ENCODE measurements around the gene KCNMB1. TPM values are rescaled to one million over a fixed set of nuclear protein-coding genes. Genes with fewer than 3 reads are reported as not detected.

Gene KCNMB1
- total RNA-seq, 2 experiments from 2014 or later, result not detected

- Mint-ChIP-seq H3K27me3 (peaks cover 2% of the 10 kb centered on the region), H3K9me3 (no peaks in the 10 kb centered on the region), H3K36me3 (ENCODE audit: low read depth) (no peaks in the 10 kb centered on the region), H3K4me3 (no peak overlapping the region), H3K27ac (no peak overlapping the region), H3K4me1 (peaks cover 2% of the 10 kb centered on the region)
- CTCF ChIA-PET, result no interaction called here
- POLR2A ChIA-PET, result no interaction called here
- DNase-seq, result no peak
Measured at GRCh38 chr5:170363671-170364070, 25.5 kb downstream of the KCNMB1 start.

GRCh38 chr5:170362656-170363055 lies 26.5 kb downstream of the KCNMB1 start:
- Mint-ChIP-seq H3K36me3 (ENCODE audit: low read depth) (no peaks in the 10 kb centered on the region), H3K4me3 (no peak overlapping the region), H3K27me3 (no peaks in the 10 kb centered on the region), H3K9me3 (no peaks in the 10 kb centered on the region), H3K4me1 (peaks cover 2% of the 10 kb centered on the region), H3K27ac (no peak overlapping the region)
- CTCF ChIA-PET, result interaction anchor here (1.1 kb wide), 1 partner anchor 24 kb away, joined by 3 read pairs; no protein-coding TSS in a partner anchor
- DNase-seq, result no peak
- POLR2A ChIA-PET, result no interaction called here

- CTCF ChIA-PET, result interaction anchor here (1.0 to 1.1 kb wide), 3 partner anchors 8 to 23 kb away, joined by 3 to 9 read pairs (median 3); no protein-coding TSS in a partner anchor
- no peak for DNase-seq
- Mint-ChIP-seq H3K27ac (no peak overlapping the region), H3K9me3 (no peaks in the 10 kb centered on the region), H3K4me3 (no peak overlapping the region), H3K4me1 (peaks cover 2% of the 10 kb centered on the region), H3K36me3 (ENCODE audit: low read depth) (no peaks in the 10 kb centered on the region), H3K27me3 (no peaks in the 10 kb centered on the region)
- POLR2A ChIA-PET, result no interaction called here
Measured at GRCh38 chr5:170362102-170362501, 27.1 kb downstream of the KCNMB1 start.

GRCh38 chr5:170361616-170362015 lies 27.6 kb downstream of the KCNMB1 start:
- no peak overlapping the region for H3K4me3 Mint-ChIP-seq
- H3K36me3 Mint-ChIP-seq (ENCODE audit: low read depth), result no peaks in the 10 kb centered on the region
- H3K27ac Mint-ChIP-seq, result no peak overlapping the region
- peaks cover 2% of the 10 kb centered on the region for H3K4me1 Mint-ChIP-seq
- no peaks in the 10 kb centered on the region for H3K9me3 Mint-ChIP-seq
- no peak for DNase-seq
- CTCF ChIA-PET, result interaction anchor here (0.7 to 1.1 kb wide), 3 partner anchors 8 to 20 kb away, joined by 3 to 9 read pairs (median 3); no protein-coding TSS in a partner anchor
- POLR2A ChIA-PET, result no interaction called here
- no peaks in the 10 kb centered on the region for H3K27me3 Mint-ChIP-seq

GRCh38 chr5:170361116-170361515 lies 28.1 kb downstream of the KCNMB1 start:
- H3K4me3 Mint-ChIP-seq, result no peak overlapping the region
- H3K36me3 Mint-ChIP-seq (ENCODE audit: low read depth), result no peaks in the 10 kb centered on the region
- CTCF ChIA-PET, result interaction anchor here (0.7 to 1.1 kb wide), 3 partner anchors 8 to 20 kb away, joined by 3 to 9 read pairs (median 3); no protein-coding TSS in a partner anchor
- no peak for DNase-seq
- H3K4me1 Mint-ChIP-seq, result peaks cover 2% of the 10 kb centered on the region
- POLR2A ChIA-PET, result no interaction called here
- no peaks in the 10 kb centered on the region for H3K9me3 Mint-ChIP-seq
- H3K27ac Mint-ChIP-seq, result no peak overlapping the region
- H3K27me3 Mint-ChIP-seq, result peaks cover 4% of the 10 kb centered on the region

- Mint-ChIP-seq H3K4me1 (peaks cover 2% of the 10 kb centered on the region), H3K27me3 (peaks cover 4% of the 10 kb centered on the region), H3K36me3 (ENCODE audit: low read depth) (no peaks in the 10 kb centered on the region), H3K27ac (no peak overlapping the region), H3K4me3 (no peak overlapping the region), H3K9me3 (no peaks in the 10 kb centered on the region)
- ChIA-PET CTCF (no interaction called here), POLR2A (no interaction called here)
- no peak for DNase-seq
Measured at GRCh38 chr5:170360709-170361108, 28.5 kb downstream of the KCNMB1 start.

GRCh38 chr5:170357955-170358444 lies 31.2 kb downstream of the KCNMB1 start:
- no peak for DNase-seq
- peaks cover 11% of the 10 kb centered on the region for H3K27me3 Mint-ChIP-seq
- CTCF ChIA-PET, result interaction anchor here (1.0 to 1.1 kb wide), 2 partner anchors 10 to 13 kb away, joined by 3 to 4 read pairs; no protein-coding TSS in a partner anchor
- H3K36me3 Mint-ChIP-seq (ENCODE audit: low read depth), result no peaks in the 10 kb centered on the region
- H3K4me1 Mint-ChIP-seq, result peaks cover 2% of the 10 kb centered on the region
- POLR2A ChIA-PET, result no interaction called here
- no peaks in the 10 kb centered on the region for H3K9me3 Mint-ChIP-seq
- H3K4me3 Mint-ChIP-seq, result no peak overlapping the region
- H3K27ac Mint-ChIP-seq, result peak overlapping the region; percentile 25

GRCh38 chr5:170355601-170356098 lies 33.5 kb downstream of the KCNMB1 start:
- POLR2A ChIA-PET, result no interaction called here
- CTCF ChIA-PET, result no interaction called here
- peaks cover 23% of the 10 kb centered on the region for H3K27me3 Mint-ChIP-seq
- no peaks in the 10 kb centered on the region for H3K9me3 Mint-ChIP-seq
- no peaks in the 10 kb centered on the region for H3K36me3 Mint-ChIP-seq (ENCODE audit: low read depth)
- no peak overlapping the region for H3K4me3 Mint-ChIP-seq
- DNase-seq, result no peak
- no peak overlapping the region for H3K27ac Mint-ChIP-seq
- no peaks in the 10 kb centered on the region for H3K4me1 Mint-ChIP-seq

- CTCF ChIA-PET, result interaction anchor here (0.8 to 1.2 kb wide), 3 partner anchors 7 to 128 kb away, joined by 3 to 4 read pairs (median 3); no protein-coding TSS in a partner anchor
- Mint-ChIP-seq H3K27me3 (peaks cover 26% of the 10 kb centered on the region), H3K4me3 (no peak overlapping the region), H3K36me3 (ENCODE audit: low read depth) (no peaks in the 10 kb centered on the region), H3K27ac (no peak overlapping the region), H3K4me1 (no peaks in the 10 kb centered on the region), H3K9me3 (no peaks in the 10 kb centered on the region)
- no peak for DNase-seq
- POLR2A ChIA-PET, result no interaction called here
Measured at GRCh38 chr5:170353961-170354360, 35.2 kb downstream of the KCNMB1 start.

GRCh38 chr5:170353011-170353761 lies 36.0 kb downstream of the KCNMB1 start:
- ChIA-PET POLR2A (no interaction called here), CTCF (interaction anchor here (0.8 to 1.2 kb wide), 3 partner anchors 8 to 128 kb away, joined by 3 to 4 read pairs (median 3); no protein-coding TSS in a partner anchor)
- peaks cover 33% of the 10 kb centered on the region for H3K27me3 Mint-ChIP-seq
- H3K36me3 Mint-ChIP-seq (ENCODE audit: low read depth), result no peaks in the 10 kb centered on the region
- H3K4me3 Mint-ChIP-seq, result no peak overlapping the region
- no peaks in the 10 kb centered on the region for H3K9me3 Mint-ChIP-seq
- H3K27ac Mint-ChIP-seq, result no peak overlapping the region
- DNase-seq, result no peak
- H3K4me1 Mint-ChIP-seq, result no peaks in the 10 kb centered on the region

- H3K4me1 Mint-ChIP-seq, result no peaks in the 10 kb centered on the region
- CTCF ChIA-PET, result interaction anchor here (1.1 to 1.6 kb wide), 4 partner anchors 9 to 125 kb away, joined by 3 to 5 read pairs (median 4); no protein-coding TSS in a partner anchor
- DNase-seq, result no peak
- POLR2A ChIA-PET, result no interaction called here
- no peak overlapping the region for H3K4me3 Mint-ChIP-seq
- H3K27me3 Mint-ChIP-seq, result peaks cover 35% of the 10 kb centered on the region
- no peaks in the 10 kb centered on the region for H3K36me3 Mint-ChIP-seq (ENCODE audit: low read depth)
- H3K27ac Mint-ChIP-seq, result no peak overlapping the region
- no peaks in the 10 kb centered on the region for H3K9me3 Mint-ChIP-seq
Measured at GRCh38 chr5:170348137-170348633, 41.0 kb downstream of the KCNMB1 start.

GRCh38 chr5:170347022-170347567 lies 42.1 kb downstream of the KCNMB1 start:
- H3K27ac Mint-ChIP-seq, result no peak overlapping the region
- H3K36me3 Mint-ChIP-seq (ENCODE audit: low read depth), result no peaks in the 10 kb centered on the region
- H3K9me3 Mint-ChIP-seq, result no peaks in the 10 kb centered on the region
- no peak for DNase-seq
- H3K4me1 Mint-ChIP-seq, result no peaks in the 10 kb centered on the region
- POLR2A ChIA-PET, result no interaction called here
- H3K27me3 Mint-ChIP-seq, result peaks cover 28% of the 10 kb centered on the region
- no peak overlapping the region for H3K4me3 Mint-ChIP-seq
- CTCF ChIA-PET, result interaction anchor here (1.2 to 1.6 kb wide), 2 partner anchors 9 to 11 kb away, joined by 3 to 4 read pairs; no protein-coding TSS in a partner anchor

GRCh38 chr5:170345971-170346370 lies 43.2 kb downstream of the KCNMB1 start:
- no peaks in the 10 kb centered on the region for H3K36me3 Mint-ChIP-seq (ENCODE audit: low read depth)
- ChIA-PET CTCF (interaction anchor here (0.8 to 1.2 kb wide), 3 partner anchors 70 to 152 kb away, joined by 3 to 4 read pairs (median 3); no protein-coding TSS in a partner anchor), POLR2A (no interaction called here)
- H3K4me3 Mint-ChIP-seq, result no peak overlapping the region
- DNase-seq, result no peak
- no peak overlapping the region for H3K27ac Mint-ChIP-seq
- no peaks in the 10 kb centered on the region for H3K4me1 Mint-ChIP-seq
- peaks cover 24% of the 10 kb centered on the region for H3K27me3 Mint-ChIP-seq
- H3K9me3 Mint-ChIP-seq, result no peaks in the 10 kb centered on the region

All from activated CD4-positive, alpha-beta T cell treated with anti-CD3 and anti-CD28 coated beads, Interleukin-2, amount 10 ng/mL, durations not matched to agents 7 days and 5 days (primary cell).